Measurements from ENCODE around the gene CRELD1.

DNA sequence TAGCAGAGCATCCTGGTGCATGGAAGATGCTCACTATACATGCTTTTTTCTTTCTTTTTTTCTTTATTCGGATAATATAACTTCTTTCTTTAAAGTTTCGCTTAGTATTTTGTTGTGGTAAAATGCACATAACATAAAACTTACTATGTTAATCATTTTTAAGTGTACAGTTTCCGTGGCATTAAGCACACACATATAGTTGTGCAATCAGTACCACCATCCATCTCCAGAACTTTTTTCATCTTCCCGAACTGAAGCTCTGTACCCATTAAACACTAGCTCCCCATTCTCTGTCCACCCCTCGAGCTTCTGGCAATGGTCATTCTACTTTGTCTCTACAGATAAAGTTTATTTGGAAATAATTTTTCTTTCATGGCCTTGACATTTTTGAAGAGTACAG is 44.2 kb upstream of the CRELD1 start:
- TF ChIP-seq, protein P1, sequence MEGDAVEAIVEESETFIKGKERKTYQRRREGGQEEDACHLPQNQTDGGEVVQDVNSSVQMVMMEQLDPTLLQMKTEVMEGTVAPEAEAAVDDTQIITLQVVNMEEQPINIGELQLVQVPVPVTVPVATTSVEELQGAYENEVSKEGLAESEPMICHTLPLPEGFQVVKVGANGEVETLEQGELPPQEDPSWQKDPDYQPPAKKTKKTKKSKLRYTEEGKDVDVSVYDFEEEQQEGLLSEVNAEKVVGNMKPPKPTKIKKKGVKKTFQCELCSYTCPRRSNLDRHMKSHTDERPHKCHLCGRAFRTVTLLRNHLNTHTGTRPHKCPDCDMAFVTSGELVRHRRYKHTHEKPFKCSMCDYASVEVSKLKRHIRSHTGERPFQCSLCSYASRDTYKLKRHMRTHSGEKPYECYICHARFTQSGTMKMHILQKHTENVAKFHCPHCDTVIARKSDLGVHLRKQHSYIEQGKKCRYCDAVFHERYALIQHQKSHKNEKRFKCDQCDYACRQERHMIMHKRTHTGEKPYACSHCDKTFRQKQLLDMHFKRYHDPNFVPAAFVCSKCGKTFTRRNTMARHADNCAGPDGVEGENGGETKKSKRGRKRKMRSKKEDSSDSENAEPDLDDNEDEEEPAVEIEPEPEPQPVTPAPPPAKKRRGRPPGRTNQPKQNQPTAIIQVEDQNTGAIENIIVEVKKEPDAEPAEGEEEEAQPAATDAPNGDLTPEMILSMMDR (IDR thresholded peaks at IDR 0.05; ENCODE audit: low read length), result no peak
- TF ChIP-seq EZH2 (IDR thresholded peaks at IDR 0.05; ENCODE audit: borderline replicate concordance, low read length), result no peak
